H9 (cell line): ENCODE measurements around the gene KLF18. TPM values are rescaled to one million over a fixed set of nuclear protein-coding genes. Genes with fewer than 3 reads are reported as not detected.

Experiments used
- DNase-seq: peaks from one replicate; pipeline ENCODE4 v3.0.0-alpha.2; 2017
- H2AFZ ChIP-seq: one replicate; pipeline ENCODE4 v1.6.1; 2013; ENCODE audit warnings: mild to moderate bottlenecking, low read length, control low read depth, moderate library complexity
- H2AK5ac ChIP-seq: 2 replicates; pipeline ENCODE4 v1.6.1; 2013; ENCODE audit warnings: low read length, control low read depth, mixed read lengths; ENCODE audit not compliant: insufficient read length
- H2BK120ac ChIP-seq: one replicate; pipeline ENCODE4 v1.6.1; 2013; ENCODE audit warnings: low read depth, mild to moderate bottlenecking, low read length, control low read depth, inconsistent platforms; ENCODE audit not compliant: poor library complexity, severe bottlenecking
- H2BK12ac ChIP-seq: 2 replicates; pipeline ENCODE4 v1.6.1; 2013; ENCODE audit warnings: low read length, control low read depth, mixed read lengths, low read depth; ENCODE audit not compliant: insufficient read length
- H2BK15ac ChIP-seq: 2 replicates; pipeline ENCODE4 v1.6.1; 2013; ENCODE audit warnings: low read depth, low read length, control low read depth
- H2BK20ac ChIP-seq: one replicate; pipeline ENCODE4 v1.6.1; 2013; ENCODE audit warnings: low read depth, mild to moderate bottlenecking, low read length, control low read depth, inconsistent platforms; ENCODE audit not compliant: poor library complexity, severe bottlenecking
- H2BK5ac ChIP-seq: 2 replicates; pipeline ENCODE4 v1.6.1; 2013; ENCODE audit warnings: low read length, control low read depth, mixed read lengths; ENCODE audit not compliant: insufficient read length
- H3K14ac ChIP-seq: 2 replicates; pipeline ENCODE4 v1.6.1; 2013; ENCODE audit warnings: low read length, control low read depth; ENCODE audit not compliant: insufficient read depth
- H3K18ac ChIP-seq: 2 replicates; pipeline ENCODE4 v1.6.1; 2013; ENCODE audit warnings: low read depth, mild to moderate bottlenecking, mixed read lengths, low read length, control low read depth; ENCODE audit not compliant: insufficient read length
- H3K23ac ChIP-seq: 2 replicates; pipeline ENCODE4 v1.6.1; 2013; ENCODE audit warnings: low read length, control low read depth, mixed read lengths, low read depth; ENCODE audit not compliant: insufficient read length
- H3K23me2 ChIP-seq: 2 replicates; pipeline ENCODE4 v1.6.1; 2013; ENCODE audit warnings: low read depth, mild to moderate bottlenecking, mixed read lengths, low read length, control low read depth; ENCODE audit not compliant: insufficient read length, poor library complexity, severe bottlenecking
- H3K27ac ChIP-seq: 2 replicates; pipeline ENCODE4 v1.5.1; 2013; ENCODE audit warnings: low read length, control low read depth, mixed read lengths, low read depth; ENCODE audit not compliant: insufficient read length
- H3K27me3 ChIP-seq: 2 replicates; pipeline ENCODE4 v1.6.1; 2013; ENCODE audit warnings: low read length, control low read depth, inconsistent platforms; ENCODE audit not compliant: insufficient read depth
- H3K4ac ChIP-seq: 2 replicates; pipeline ENCODE4 v1.6.1; 2013; ENCODE audit warnings: low read depth, mild to moderate bottlenecking, control low read depth, inconsistent platforms, low read length, moderate library complexity
- H3K4me1 ChIP-seq: 2 replicates; pipeline ENCODE4 v1.6.1; 2013; ENCODE audit warnings: low read length, control low read depth, inconsistent platforms; ENCODE audit not compliant: insufficient read depth
- H3K4me2 ChIP-seq: 2 replicates; pipeline ENCODE4 v1.6.1; 2013; ENCODE audit warnings: low read length, control low read depth, mixed read lengths; ENCODE audit not compliant: insufficient read length, insufficient read depth
- H3K56ac ChIP-seq: 2 replicates; pipeline ENCODE4 v1.6.1; 2013; ENCODE audit warnings: low read depth, mild to moderate bottlenecking, mixed read lengths, low read length, control low read depth; ENCODE audit not compliant: insufficient read length
- H3K79me1 ChIP-seq: 2 replicates; pipeline ENCODE4 v1.6.1; 2013; ENCODE audit warnings: low read depth, mild to moderate bottlenecking, moderate library complexity, low read length, control low read depth, inconsistent platforms; ENCODE audit not compliant: insufficient read depth, poor library complexity, severe bottlenecking
- H3K79me2 ChIP-seq: 2 replicates; pipeline ENCODE4 v1.6.1; 2013; ENCODE audit warnings: low read length, control low read depth, inconsistent platforms; ENCODE audit not compliant: insufficient read depth
- H3K9ac ChIP-seq: 2 replicates; pipeline ENCODE4 v1.6.1; 2013; ENCODE audit warnings: low read length, control low read depth, mixed read lengths; ENCODE audit not compliant: insufficient read length; ENCODE audit errors: extremely low read depth
- H3K9me3 ChIP-seq: one replicate; pipeline ENCODE4 v1.6.1; 2013; ENCODE audit warnings: low read depth, low read length, inconsistent platforms; ENCODE audit not compliant: control insufficient read depth
- H3T11ph ChIP-seq: one replicate; pipeline ENCODE4 v1.6.1; 2013; ENCODE audit warnings: mild to moderate bottlenecking, low read length, control low read depth, inconsistent platforms
- H4K20me1 ChIP-seq: one replicate; pipeline ENCODE4 v1.6.1; 2013; ENCODE audit not compliant: control insufficient read depth, insufficient read length, insufficient read depth
- H4K5ac ChIP-seq: 2 replicates; pipeline ENCODE4 v1.6.1; 2013; ENCODE audit warnings: low read depth, mild to moderate bottlenecking, mixed read lengths, low read length, control low read depth; ENCODE audit not compliant: insufficient read length
- H4K8ac ChIP-seq: replicated peaks from 2 replicates; pipeline ENCODE4 v1.6.1; 2013; ENCODE audit warnings: low read length, control low read depth, mixed read lengths, low read depth; ENCODE audit not compliant: insufficient read length
- H4K91ac ChIP-seq: 2 replicates; pipeline ENCODE4 v1.6.1; 2013; ENCODE audit warnings: low read depth, mild to moderate bottlenecking, moderate library complexity, mixed read lengths, low read length, control low read depth; ENCODE audit not compliant: insufficient read length
- H3K27ac Mint-ChIP-seq, 3 experiments: 2 replicates in 2 of 3; 3 replicates in 1 of 3; pipeline ENCODE4 v1.8.0; 2020 to 2021; ENCODE audit warnings: mixed read lengths in 3 of 3, mild to moderate bottlenecking in 1 of 3, moderate library complexity in 1 of 3
- H3K27me3 Mint-ChIP-seq: 2 replicates; pipeline ENCODE4 v1.8.0; 2021; ENCODE audit warnings: low read depth, mild to moderate bottlenecking, moderate library complexity, mixed read lengths
- H3K36me3 Mint-ChIP-seq, 3 experiments: 2 replicates in 2 of 3; 3 replicates in 1 of 3; pipeline ENCODE4 v1.8.0; 2020 to 2021; ENCODE audit warnings: low read depth in 3 of 3, mixed read lengths in 3 of 3; ENCODE audit not compliant: insufficient read depth in 1 of 3
- H3K4me1 Mint-ChIP-seq, 2 experiments: 2 replicates each; pipeline ENCODE4 v1.8.0; 2020; ENCODE audit warnings: mixed read lengths in 2 of 2
- H3K4me3 Mint-ChIP-seq, 2 experiments: 2 replicates in 1 of 2; 3 replicates in 1 of 2; pipeline ENCODE4 v1.8.0; 2020 to 2021; ENCODE audit warnings: mild to moderate bottlenecking in 2 of 2, mixed read lengths in 2 of 2, moderate library complexity in 1 of 2
- H3K9me3 Mint-ChIP-seq, 2 experiments: 2 replicates in 1 of 2; 3 replicates in 1 of 2; pipeline ENCODE4 v1.8.0; 2020; ENCODE audit warnings: mild to moderate bottlenecking in 2 of 2, mixed read lengths in 2 of 2, moderate library complexity in 1 of 2
- total RNA-seq: library from RNA; stranded (reverse); gene quantifications from 2 replicates; pipeline ENCODE4 v1.2.1, GENCODE V29; 2021
- TF ChIP-seq, protein P1 (sequence below): fragments of 200-600 bp; sonication (generic); conservative IDR thresholded peaks from 3 replicates; pipeline ENCODE4 v1.8.0; 2021; ENCODE audit warnings: antibody characterized with exemption, mild to moderate bottlenecking

KLF18 gene
- total RNA-seq, 1 experiment from 2014 or later: 0.07 TPM

DNA sequence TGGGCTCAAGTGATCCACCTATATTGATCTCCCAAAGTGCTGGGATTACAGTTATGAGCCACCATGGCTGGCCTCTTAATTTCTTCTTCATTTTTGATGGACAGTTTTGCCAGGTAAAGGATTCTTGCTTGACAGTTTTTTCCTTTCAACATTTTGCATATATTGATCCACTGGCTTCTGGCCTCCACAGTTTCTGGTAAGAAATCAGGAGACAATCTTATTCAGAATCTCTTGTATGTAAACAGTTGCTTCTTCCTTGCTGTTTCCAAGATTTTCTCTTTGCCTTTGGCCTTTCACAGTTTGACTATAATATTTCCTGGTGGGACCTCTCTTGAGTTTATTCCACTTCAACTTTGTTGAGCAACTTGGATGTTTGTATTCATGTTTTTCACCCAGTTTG, 20.1 kb upstream of the KLF18 start:
- H3K23ac ChIP-seq: no peak overlapping the region
- no peaks in the 10 kb centered on the region for H3K23me2 ChIP-seq
- H3K27me3 ChIP-seq: no peaks in the 10 kb centered on the region
- no peaks in the 10 kb centered on the region for H3K79me2 ChIP-seq
- no peak overlapping the region for H2BK20ac ChIP-seq
- no peaks in the 10 kb centered on the region for H3K9me3 ChIP-seq
- Mint-ChIP-seq H3K36me3 (0 out of 7 replicates have a peak, but pooled peaks cover 0 to 8% (median 0%) of the 10 kb centered on the region in 3 experiments), H3K4me1 (no peaks in the 10 kb centered on the region), H3K27ac (no peak overlapping the region), H3K27me3 (no peaks in the 10 kb centered on the region; the same call in 1 of the 2 replicates), H3K4me3 (no peak overlapping the region), H3K9me3 (peaks cover 9 to 14% of the 10 kb centered on the region in 2 experiments; a peak in 4 of 5 replicates)
- TF ChIP-seq, protein P1, sequence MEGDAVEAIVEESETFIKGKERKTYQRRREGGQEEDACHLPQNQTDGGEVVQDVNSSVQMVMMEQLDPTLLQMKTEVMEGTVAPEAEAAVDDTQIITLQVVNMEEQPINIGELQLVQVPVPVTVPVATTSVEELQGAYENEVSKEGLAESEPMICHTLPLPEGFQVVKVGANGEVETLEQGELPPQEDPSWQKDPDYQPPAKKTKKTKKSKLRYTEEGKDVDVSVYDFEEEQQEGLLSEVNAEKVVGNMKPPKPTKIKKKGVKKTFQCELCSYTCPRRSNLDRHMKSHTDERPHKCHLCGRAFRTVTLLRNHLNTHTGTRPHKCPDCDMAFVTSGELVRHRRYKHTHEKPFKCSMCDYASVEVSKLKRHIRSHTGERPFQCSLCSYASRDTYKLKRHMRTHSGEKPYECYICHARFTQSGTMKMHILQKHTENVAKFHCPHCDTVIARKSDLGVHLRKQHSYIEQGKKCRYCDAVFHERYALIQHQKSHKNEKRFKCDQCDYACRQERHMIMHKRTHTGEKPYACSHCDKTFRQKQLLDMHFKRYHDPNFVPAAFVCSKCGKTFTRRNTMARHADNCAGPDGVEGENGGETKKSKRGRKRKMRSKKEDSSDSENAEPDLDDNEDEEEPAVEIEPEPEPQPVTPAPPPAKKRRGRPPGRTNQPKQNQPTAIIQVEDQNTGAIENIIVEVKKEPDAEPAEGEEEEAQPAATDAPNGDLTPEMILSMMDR: no peak
- no peak overlapping the region for H3K27ac ChIP-seq
- H4K5ac ChIP-seq: no peak overlapping the region
- DNase-seq: no peak
- H2BK12ac ChIP-seq: no peak overlapping the region
- H2AK5ac ChIP-seq: no peak overlapping the region
- H3K4me2 ChIP-seq: no peak overlapping the region
- no peak overlapping the region for H4K91ac ChIP-seq
- H3K9ac ChIP-seq: no peak overlapping the region
- no peak overlapping the region for H2BK5ac ChIP-seq
- no peaks in the 10 kb centered on the region for H4K20me1 ChIP-seq
- H2BK120ac ChIP-seq: no peak overlapping the region
- H3K4me1 ChIP-seq: no peaks in the 10 kb centered on the region
- no peak overlapping the region for H2AFZ ChIP-seq
- H4K8ac ChIP-seq: no peak overlapping the region
- H2BK15ac ChIP-seq: no peak overlapping the region
- H3T11ph ChIP-seq: no peak overlapping the region
- H3K18ac ChIP-seq: no peak overlapping the region
- no peak overlapping the region for H3K14ac ChIP-seq
- H3K56ac ChIP-seq: no peak overlapping the region
- H3K4ac ChIP-seq: no peak overlapping the region
- H3K79me1 ChIP-seq: no peaks in the 10 kb centered on the region
